HepG2 (cell line): Measurements from ENCODE around the gene GPATCH3. TPM values are rescaled to one million over a fixed set of nuclear protein-coding genes. Genes with fewer than 3 reads are reported as not detected.

Source experiments
- ARHGAP35 ChIP-seq: sonication (generic); formaldehyde crosslinking; IDR thresholded peaks from 2 replicates; pipeline ENCODE4 v1.9.0; 2022; ENCODE audit warnings: mild to moderate bottlenecking, inconsistent platforms, moderate library complexity, missing genetic modification reagents, borderline replicate concordance
- ARID5B ChIP-seq: IDR thresholded peaks from 2 replicates; pipeline ENCODE4 v1.4.0; 2020; ENCODE audit warnings: mild to moderate bottlenecking, missing genetic modification reagents
- CREB1 ChIP-seq, 2 experiments: fragments of 450-650 bp in 1 of 2; IDR thresholded peaks; 2 replicates each; pipeline ENCODE4 v1.6.1; 2016 to 2017; ENCODE audit warnings: control low read depth in 1 of 2, mild to moderate bottlenecking in 1 of 2, missing compliant biosample characterization in 1 of 2, missing genetic modification characterization in 1 of 2
- ELK4 ChIP-seq: sonication (generic); formaldehyde crosslinking; IDR thresholded peaks from 2 replicates; pipeline ENCODE4 v1.9.0; 2021; ENCODE audit warnings: missing genetic modification reagents, borderline replicate concordance
- IRF1 ChIP-seq: sonication (generic); formaldehyde crosslinking; IDR thresholded peaks from 2 replicates; pipeline ENCODE4 v1.4.0; 2020; ENCODE audit warnings: low read depth, mild to moderate bottlenecking, missing genetic modification reagents
- ZBTB20 ChIP-seq: sonication (generic); formaldehyde crosslinking; IDR thresholded peaks from 2 replicates; pipeline ENCODE4 v1.8.1; 2023; ENCODE audit warnings: missing genetic modification reagents, low read depth, mild to moderate bottlenecking, borderline replicate concordance
- ZC3H13 ChIP-seq: sonication (generic); formaldehyde crosslinking; IDR thresholded peaks from 2 replicates; pipeline ENCODE4 v1.8.1; 2023; ENCODE audit warnings: mild to moderate bottlenecking, missing genetic modification reagents, moderate library complexity
- ZFP36L2 ChIP-seq: sonication (generic); formaldehyde crosslinking; IDR thresholded peaks from 2 replicates; pipeline ENCODE4 v1.4.0; 2020; ENCODE audit warnings: missing genetic modification reagents
- ZNF142 ChIP-seq: sonication (generic); formaldehyde crosslinking; IDR thresholded peaks from 2 replicates; pipeline ENCODE4 v1.4.0; 2020; ENCODE audit warnings: missing genetic modification reagents
- ZNF260 ChIP-seq: sonication (generic); formaldehyde crosslinking; IDR thresholded peaks from 2 replicates; pipeline ENCODE4 v1.4.0; 2020; ENCODE audit warnings: missing genetic modification reagents, low read depth, mild to moderate bottlenecking, borderline replicate concordance
- ZNF570 ChIP-seq: sonication (generic); formaldehyde crosslinking; IDR thresholded peaks from 2 replicates; pipeline ENCODE4 v1.4.0; 2020; ENCODE audit warnings: mild to moderate bottlenecking, missing genetic modification reagents, borderline replicate concordance
- polyA plus RNA-seq, 8 experiments: library from polyadenylated mRNA; depleted of rRNA in 3 of 8; stranded (reverse) in 7 of 8; unstranded in 1 of 8; fragments of >200 nt; fragmentation: Illumina TruSeq in 4 of 8; extraction: Trizol in 4 of 8; gene quantifications; 2 replicates each; pipeline versions ENCODE4 v1.2.1 to v1.2.3, GENCODE V29; 2011 to 2016; ENCODE audit warnings: low read depth in 4 of 8, missing spikeins in 1 of 8, mixed read lengths in 1 of 8; ENCODE audit not compliant: insufficient read depth in 1 of 8
- total RNA-seq, 5 experiments: library from RNA; depleted of rRNA; stranded (reverse); fragments of >200 nt; fragmentation: Illumina TruSeq; extraction: Trizol; gene quantifications; 2 replicates each; pipeline ENCODE4 v1.2.3, GENCODE V29; 2016; ENCODE audit warnings: low read depth in 1 of 5
- TF ChIP-seq, protein P1 (sequence below): sonication (generic); formaldehyde crosslinking; IDR thresholded peaks from 2 replicates; pipeline ENCODE4 v1.4.0; 2020; ENCODE audit warnings: mild to moderate bottlenecking, missing genetic modification reagents
- TF ChIP-seq, protein P2 (sequence below): sonication (generic); formaldehyde crosslinking; IDR thresholded peaks from 2 replicates; pipeline ENCODE4 v1.5.1; 2020; ENCODE audit warnings: missing genetic modification reagents, mild to moderate bottlenecking, borderline replicate concordance

The GPATCH3 gene
- total and polyA plus RNA-seq, 2 of the 13 experiments (the other 11 are each of a cell fraction or from before 2014, with no cell fraction given): 8.3 to 11.0 TPM

DNA sequence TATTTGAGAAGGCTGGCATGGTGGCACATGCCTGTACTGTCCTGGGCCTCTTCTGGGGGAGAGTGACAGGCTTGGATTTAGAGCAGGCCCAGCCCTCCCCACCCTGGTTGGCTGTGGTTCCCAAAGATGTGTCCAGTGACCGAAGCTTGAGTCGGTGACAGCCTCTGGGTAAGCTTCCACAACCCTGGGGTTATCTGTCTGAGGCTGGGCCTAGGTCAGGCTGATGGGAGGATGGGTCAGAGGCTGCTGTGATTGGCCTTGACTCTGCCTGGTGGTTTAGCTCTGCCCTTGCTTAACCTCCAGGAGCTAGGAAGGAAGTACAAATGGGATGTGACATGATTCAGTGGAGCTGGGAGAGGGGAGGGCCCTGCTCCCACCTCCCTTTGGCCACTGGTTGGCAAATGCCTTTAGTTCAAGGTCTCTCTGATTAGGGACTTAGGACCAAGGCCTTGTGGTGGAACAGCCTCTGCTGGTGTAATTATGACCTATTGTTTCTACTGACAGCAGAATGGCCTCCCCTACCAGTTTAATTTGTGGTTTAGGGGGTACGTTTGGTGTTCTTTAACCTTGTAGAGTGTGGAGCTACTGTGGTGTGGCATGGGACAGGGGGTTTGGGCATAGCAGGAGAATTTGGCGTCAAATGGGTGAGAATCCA lies 37.9 kb upstream of the GPATCH3 start (continued):
- TF ChIP-seq ARID5B: peak; percentile 94
- no peak for TF ChIP-seq CREB1 (IDR thresholded peaks at IDR 0.05)
- TF ChIP-seq CREB1 (CRISPR knock-in tag; IDR thresholded peaks at IDR 0.05): peak; percentile 76
- TF ChIP-seq ZBTB20 (CRISPR knock-in tag): peak; percentile 66; the same call in 1 of the 2 replicates
- no peak for TF ChIP-seq ZFP36L2 (CRISPR knock-in tag)
- TF ChIP-seq, protein P1, sequence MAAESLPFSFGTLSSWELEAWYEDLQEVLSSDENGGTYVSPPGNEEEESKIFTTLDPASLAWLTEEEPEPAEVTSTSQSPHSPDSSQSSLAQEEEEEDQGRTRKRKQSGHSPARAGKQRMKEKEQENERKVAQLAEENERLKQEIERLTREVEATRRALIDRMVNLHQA (CRISPR knock-in tag): no peak
- TF ChIP-seq ARHGAP35 (CRISPR knock-in tag): no peak
- no peak for TF ChIP-seq ZNF260 (CRISPR knock-in tag)
- peak; percentile 61; the same call in 1 of the 2 replicates for TF ChIP-seq ZNF142 (CRISPR knock-in tag)
- TF ChIP-seq, protein P2, sequence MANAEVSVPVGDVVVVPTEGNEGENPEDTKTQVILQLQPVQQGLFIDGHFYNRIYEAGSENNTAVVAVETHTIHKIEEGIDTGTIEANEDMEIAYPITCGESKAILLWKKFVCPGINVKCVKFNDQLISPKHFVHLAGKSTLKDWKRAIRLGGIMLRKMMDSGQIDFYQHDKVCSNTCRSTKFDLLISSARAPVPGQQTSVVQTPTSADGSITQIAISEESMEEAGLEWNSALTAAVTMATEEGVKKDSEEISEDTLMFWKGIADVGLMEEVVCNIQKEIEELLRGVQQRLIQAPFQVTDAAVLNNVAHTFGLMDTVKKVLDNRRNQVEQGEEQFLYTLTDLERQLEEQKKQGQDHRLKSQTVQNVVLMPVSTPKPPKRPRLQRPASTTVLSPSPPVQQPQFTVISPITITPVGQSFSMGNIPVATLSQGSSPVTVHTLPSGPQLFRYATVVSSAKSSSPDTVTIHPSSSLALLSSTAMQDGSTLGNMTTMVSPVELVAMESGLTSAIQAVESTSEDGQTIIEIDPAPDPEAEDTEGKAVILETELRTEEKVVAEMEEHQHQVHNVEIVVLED (CRISPR knock-in tag): peak; percentile 69; the same call in 1 of the 2 replicates
- TF ChIP-seq ZC3H13 (CRISPR knock-in tag): peak; percentile 81; the same call in 1 of the 2 replicates
- TF ChIP-seq ELK4: no peak
- TF ChIP-seq ZNF570: no peak
- TF ChIP-seq IRF1 (CRISPR knock-in tag): no peak
